HG02610 (cell line): ENCODE measurements around the gene PLSCR2.
"Not testable (repeated sequence)": the region's sequence is repeated elsewhere in the genome, so short reads cannot be mapped to it uniquely, and the experiment has no call there.

Experiments used
- ATAC-seq: cut with Tn5 transposase; IDR thresholded peaks from one replicate; pipeline ENCODE4 v1.9.1; 2021; ENCODE audit warnings: mild to moderate bottlenecking, moderate library complexity; ENCODE audit not compliant: unreplicated experiment

Gene PLSCR2

DNA sequence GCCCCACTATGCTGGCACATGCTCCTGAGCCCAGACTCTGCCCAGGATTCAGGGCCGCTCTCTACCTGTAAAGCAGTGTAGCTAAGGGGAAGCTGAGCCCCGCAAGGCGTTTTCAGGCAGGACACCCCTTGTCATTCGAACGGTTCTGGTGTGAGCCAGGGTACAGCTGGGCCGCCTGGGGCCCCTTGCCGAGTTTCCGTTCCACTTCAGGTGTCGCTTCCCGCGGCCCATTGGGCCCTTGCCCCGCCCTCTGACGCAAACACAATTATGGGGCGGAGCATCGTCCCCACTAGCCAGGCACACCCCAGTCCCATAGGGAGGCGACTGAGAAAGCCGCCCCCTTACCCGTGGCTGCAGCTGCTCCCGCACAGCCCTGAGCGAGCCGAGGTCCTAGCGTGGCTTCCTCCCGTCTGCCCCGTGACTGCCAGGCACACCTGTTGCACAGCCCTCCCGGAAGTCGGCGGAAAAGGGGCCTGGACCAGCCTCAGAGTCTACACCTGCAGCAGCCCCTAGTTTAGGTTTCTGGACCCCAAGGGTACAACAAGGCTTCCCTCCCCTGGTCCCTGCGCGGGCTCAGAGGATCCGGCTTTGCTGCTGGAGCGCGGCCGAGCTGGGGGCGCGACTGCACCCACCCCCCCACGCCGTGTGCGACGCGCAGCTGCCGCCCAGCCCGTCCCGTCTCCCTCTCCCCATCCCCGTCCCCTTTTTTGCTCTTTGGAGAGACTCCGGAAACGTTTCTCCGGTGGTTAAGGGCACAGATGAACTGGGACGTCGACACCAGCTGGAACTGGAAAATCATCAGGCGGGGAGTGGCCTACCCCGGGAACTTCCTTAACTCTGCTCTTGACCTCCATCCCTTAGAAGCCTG, at the start of gene PLSCR2:
PLSCR2 (minus strand) TSS at position 412 of the 868 bp plus-strand sequence. CDS start 9,657 bp downstream, outside the sequence.
- ATAC-seq = peak; percentile 97

- ATAC-seq = no peak
These were observed 48.5 kb upstream of the PLSCR2 start for GRCh38 chr3:146517684-146518435.

GRCh38 chr3:146513386-146514051, 44.2 kb upstream of the PLSCR2 start:
- ATAC-seq = no peak

DNA sequence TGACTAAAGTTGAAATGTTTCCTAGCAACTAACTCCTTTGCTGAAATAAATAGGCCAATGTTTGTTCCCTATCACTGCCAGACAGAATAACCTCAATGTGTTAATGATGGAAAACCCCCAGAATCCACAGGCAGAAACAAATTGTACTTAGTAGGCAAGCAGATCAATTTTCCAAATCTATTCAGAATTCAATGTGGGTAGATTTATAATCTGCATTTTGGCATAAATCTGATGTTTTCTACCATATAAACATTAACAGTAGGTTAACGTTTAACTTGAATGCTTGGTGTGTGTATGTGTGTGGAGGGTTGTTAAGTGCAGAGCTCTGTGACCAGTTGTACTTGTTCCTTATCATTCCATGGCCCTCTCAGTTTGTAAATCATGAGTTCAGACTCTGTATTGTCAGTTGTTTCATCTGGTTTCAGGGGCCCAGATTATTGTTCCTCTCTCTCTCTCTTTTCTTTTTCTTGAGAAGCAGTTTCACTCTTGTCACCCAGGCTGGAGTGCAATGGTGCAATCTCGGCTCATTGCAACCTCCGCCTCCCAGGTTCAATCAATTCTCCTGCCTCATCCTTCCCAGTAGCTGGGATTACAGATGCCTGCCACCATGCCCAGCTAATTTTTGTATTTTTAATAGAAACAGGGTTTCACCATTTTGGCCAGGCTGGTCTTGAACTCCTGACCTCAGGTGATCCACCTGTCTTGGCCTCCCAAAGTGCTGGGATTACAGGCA, 42.2 kb upstream of the PLSCR2 start:
- ATAC-seq = no peak

DNA sequence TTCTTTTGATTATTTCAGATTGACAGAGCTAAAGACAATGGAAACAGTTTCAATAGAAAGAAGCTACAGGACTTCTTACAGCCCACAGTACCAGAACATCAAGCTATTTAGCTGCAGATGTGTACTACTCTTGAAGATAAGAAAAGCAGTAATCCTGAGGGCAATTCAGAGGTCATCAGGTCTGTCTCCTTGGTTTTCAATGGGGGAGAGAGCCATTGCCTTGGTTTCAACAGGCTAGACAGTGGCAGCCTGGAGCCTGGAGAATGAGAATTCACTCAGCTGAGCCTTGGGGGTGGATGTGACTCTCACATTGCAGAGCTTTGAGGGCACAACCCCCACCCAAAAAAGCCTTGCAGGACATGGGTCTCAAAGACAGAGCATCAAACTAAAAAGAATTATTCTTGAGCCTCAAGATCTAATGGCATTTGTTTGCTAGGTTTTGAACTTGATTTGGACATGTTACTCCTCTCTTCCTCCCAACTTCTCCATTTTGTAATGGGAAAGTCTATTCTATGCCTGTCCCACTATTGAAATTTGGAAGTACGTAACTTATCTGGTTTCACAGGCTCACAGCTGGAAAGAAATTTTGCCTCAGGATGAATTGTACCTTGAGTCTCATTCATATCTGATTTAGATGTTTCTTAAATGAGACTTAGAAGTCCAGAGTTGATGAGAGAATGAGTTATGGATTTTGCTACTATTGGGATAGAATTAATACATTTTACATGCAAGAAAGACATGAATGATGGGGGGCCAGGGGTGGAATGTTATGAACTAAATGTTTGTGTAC, 38.2 kb upstream of the PLSCR2 start:
- no peak for ATAC-seq

- no peak for ATAC-seq
These were observed 36.2 kb upstream of the PLSCR2 start for GRCh38 chr3:146505516-146505915.

DNA sequence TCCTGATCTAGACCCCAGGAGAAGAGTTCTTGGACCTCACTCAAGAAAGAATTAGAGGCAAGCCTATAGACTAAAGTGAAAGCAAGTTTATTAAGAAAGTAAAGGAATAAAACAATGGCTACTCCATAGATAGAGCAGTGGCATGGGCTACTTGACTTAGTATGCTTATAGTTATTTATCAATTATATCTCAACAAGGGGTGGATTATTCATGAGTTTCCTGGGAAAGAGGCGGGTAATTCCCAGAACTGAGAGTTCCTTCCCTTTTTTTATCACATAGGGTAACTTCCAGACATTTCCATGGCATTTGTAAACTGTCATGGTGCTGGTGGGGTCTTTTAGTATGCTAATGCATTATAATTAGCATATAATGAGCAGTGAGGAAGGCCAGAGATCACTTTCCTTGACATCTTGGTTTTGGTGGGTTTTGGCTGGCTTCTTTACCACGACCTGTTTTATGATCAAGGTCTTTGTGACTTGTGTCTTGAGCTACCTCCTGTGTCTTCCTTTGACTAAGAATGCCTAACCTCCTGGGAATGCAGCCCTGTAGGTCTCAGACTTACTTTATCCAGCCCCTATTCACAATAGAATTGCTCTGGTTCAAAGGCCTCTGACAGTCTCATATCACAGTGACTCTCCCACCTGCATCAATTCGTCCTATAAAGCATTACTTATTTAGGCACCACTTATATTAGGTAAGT, 35.3 kb upstream of the PLSCR2 start:
- no peak for ATAC-seq

DNA sequence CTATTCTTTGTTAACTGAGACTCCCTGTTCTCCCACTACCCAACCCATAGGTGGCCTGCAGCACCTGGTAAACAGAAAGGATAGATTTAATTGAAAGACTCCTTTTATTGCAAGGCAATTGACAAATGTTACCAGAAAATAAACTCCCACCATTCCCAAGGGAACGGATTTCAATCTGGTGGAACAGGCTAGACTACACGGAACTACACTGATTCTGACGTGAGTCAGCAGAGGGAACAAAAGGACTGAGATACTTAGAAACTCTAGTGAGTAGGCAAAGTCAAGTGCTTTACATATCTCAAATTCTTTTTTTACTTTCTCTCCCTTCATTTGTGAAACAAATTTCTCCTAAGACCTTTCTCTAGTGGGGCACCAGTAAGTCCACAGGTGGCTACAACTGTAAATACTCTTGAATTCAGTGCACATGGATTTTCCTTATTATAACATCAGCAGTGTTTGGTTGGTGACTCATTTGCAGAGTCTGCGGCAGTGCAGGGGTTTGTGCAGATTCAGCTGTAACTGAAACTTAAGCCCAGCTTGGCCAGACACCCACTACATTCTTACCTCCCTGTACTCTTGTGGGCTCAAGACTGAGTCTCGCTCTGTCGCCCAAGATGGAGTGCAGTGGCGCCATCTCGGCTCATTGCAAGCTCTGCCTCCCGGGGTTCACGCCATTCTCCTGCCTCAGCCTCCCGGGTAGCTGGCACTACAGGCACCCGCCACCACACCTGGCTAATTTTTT, 34.3 kb upstream of the PLSCR2 start:
- ATAC-seq = peak; percentile 77

- ATAC-seq = no peak
These were observed 33.6 kb upstream of the PLSCR2 start for GRCh38 chr3:146502887-146503460.

GRCh38 chr3:146501752-146502151, 32.4 kb upstream of the PLSCR2 start:
- ATAC-seq = no peak

DNA sequence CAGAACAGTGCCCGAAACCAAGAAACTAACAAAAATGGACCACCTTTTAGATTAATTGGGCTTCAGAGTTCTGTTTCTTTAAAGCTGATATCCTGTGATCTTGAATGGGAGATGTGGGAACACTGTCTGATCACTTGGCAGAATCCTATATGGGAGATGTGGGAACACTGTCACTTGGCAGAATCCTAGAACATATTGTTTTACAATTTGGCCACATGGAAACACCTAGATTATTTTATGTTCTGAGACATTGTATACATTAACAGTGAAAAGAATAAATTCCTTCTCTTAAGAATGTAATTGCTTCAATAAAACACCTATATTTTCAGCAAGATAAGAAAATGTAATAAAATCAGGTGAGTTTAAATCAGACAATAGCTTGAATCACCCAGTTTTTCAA, 30.3 kb upstream of the PLSCR2 start:
- ATAC-seq = no peak

- no peak for ATAC-seq
These were observed 28.8 kb upstream of the PLSCR2 start for GRCh38 chr3:146498002-146498736.

GRCh38 chr3:146497145-146497843, 27.9 kb upstream of the PLSCR2 start:
- not testable (repeated sequence) for ATAC-seq

- ATAC-seq = no peak
These were observed 27.4 kb upstream of the PLSCR2 start for GRCh38 chr3:146496726-146497125.

- ATAC-seq = no peak
These were observed 26.9 kb upstream of the PLSCR2 start for GRCh38 chr3:146496251-146496650.

- ATAC-seq = no peak
These were observed 24.4 kb upstream of the PLSCR2 start for GRCh38 chr3:146493761-146494160.

DNA sequence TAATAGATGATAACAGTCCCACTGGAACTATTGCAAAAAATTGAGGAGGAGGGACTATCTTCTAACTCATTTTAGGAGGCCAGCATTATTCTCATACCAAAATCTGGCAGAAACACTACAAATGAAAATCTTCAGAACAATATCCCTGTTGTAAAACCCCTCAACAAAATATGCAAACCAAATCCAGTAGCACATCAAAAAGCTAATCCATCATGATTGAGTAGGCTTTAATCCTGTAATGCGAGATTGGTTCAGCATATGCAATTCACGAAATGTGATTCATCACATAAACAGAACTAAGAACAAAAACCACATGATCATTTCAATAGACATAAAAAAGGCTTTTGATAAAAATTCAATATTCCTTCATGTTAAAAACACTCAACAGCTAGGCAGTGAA, 23.9 kb upstream of the PLSCR2 start:
- ATAC-seq = no peak
